AG09309 (cell line): ENCODE data around the gene VPS51.

Experiments
- DNase-seq: peaks from one replicate; pipeline ENCODE4 v3.0.0-alpha.2; 2010; ENCODE audit warnings: low read depth
- H3K4me3 ChIP-seq: 2 replicates; pipeline ENCODE4 v1.5.1; 2011; ENCODE audit warnings: mild to moderate bottlenecking, low read depth, low read length, moderate library complexity; ENCODE audit not compliant: control insufficient read depth
- CTCF ChIP-seq: IDR thresholded peaks from 2 replicates; pipeline ENCODE4 v1.5.1; 2011; ENCODE audit warnings: mild to moderate bottlenecking, low read depth, low read length, inconsistent platforms; ENCODE audit not compliant: insufficient read depth, control insufficient read depth; ENCODE audit errors: missing control alignments

The VPS51 gene

GRCh38 chr11:65095974-65096806, at the start of gene VPS51:
TSS of gene VPS51 (plus strand) at chr11:65096214. CDS start at chr11:65096251, 37 bp downstream.
- no peak for TF ChIP-seq CTCF
- peak; percentile 73 for DNase-seq
- H3K4me3 ChIP-seq: peak within 1 kb of the TSS; percentile 77

GRCh38 chr11:65047581-65048422, 48.2 kb upstream of the VPS51 start:
- no peak for TF ChIP-seq CTCF
- H3K4me3 ChIP-seq: peak overlapping the region; percentile 50
- no peak for DNase-seq

- H3K4me3 ChIP-seq: no peak overlapping the region
- DNase-seq: no peak
- no peak for TF ChIP-seq CTCF
These were observed 44.6 kb upstream of the VPS51 start for GRCh38 chr11:65051398-65051858.

- DNase-seq: no peak
- H3K4me3 ChIP-seq: no peak overlapping the region
- no peak for TF ChIP-seq CTCF
These were observed 42.0 kb upstream of the VPS51 start for GRCh38 chr11:65053827-65054508.

GRCh38 chr11:65055538-65055937, 40.5 kb upstream of the VPS51 start:
- no peak overlapping the region for H3K4me3 ChIP-seq
- DNase-seq: no peak
- TF ChIP-seq CTCF: no peak

GRCh38 chr11:65056999-65057398, 39.0 kb upstream of the VPS51 start:
- no peak for DNase-seq
- TF ChIP-seq CTCF: no peak
- no peak overlapping the region for H3K4me3 ChIP-seq
